Natural killer cell treated with Interleukin-12 subunit alpha and Interleukin-12 subunit beta and Interleukin-15 and Interleukin-18, amount 100 ng/mL, for 72 hours (primary cell): ENCODE data around the gene DNAH12. TPM values are rescaled to one million over a fixed set of nuclear protein-coding genes. Genes with fewer than 3 reads are reported as not detected.

Source experiments
- ATAC-seq, 2 donors: fragments of 150-1000 bp; cut with Tn5 transposase in 1 of 2; sonication (Bioruptor Pico), chemical (Tn5 transposase) in 1 of 2; 2 replicates each; pipeline ENCODE4 v1.10.0; 2021
- DNase-seq: peaks from one replicate; pipeline ENCODE4 v3.0.0; 2022; ENCODE audit warnings: low spot score
- H3K27ac Mint-ChIP-seq, 2 donors: 1 replicate in 1 of 2; 2 replicates in 1 of 2; pipeline ENCODE4 v1.8.0; 2022; ENCODE audit warnings: mixed read lengths in 2 of 2, mild to moderate bottlenecking in 1 of 2, moderate library complexity in 1 of 2
- H3K27me3 Mint-ChIP-seq, 2 donors: 1 replicate in 1 of 2; 2 replicates in 1 of 2; pipeline ENCODE4 v1.8.0; 2022; ENCODE audit warnings: mixed read lengths in 2 of 2
- H3K36me3 Mint-ChIP-seq: one replicate; pipeline ENCODE4 v1.8.0; 2022; ENCODE audit warnings: mixed read lengths
- H3K4me1 Mint-ChIP-seq, 2 donors: 1 replicate in 1 of 2; 2 replicates in 1 of 2; pipeline ENCODE4 v1.8.0; 2022; ENCODE audit warnings: low read depth in 2 of 2, mixed read lengths in 2 of 2, mild to moderate bottlenecking in 1 of 2
- H3K4me3 Mint-ChIP-seq: one replicate; pipeline ENCODE4 v1.8.0; 2022; ENCODE audit warnings: mixed read lengths
- H3K9me3 Mint-ChIP-seq: 2 replicates; pipeline ENCODE4 v1.8.0; 2022; ENCODE audit warnings: mixed read lengths
- total RNA-seq, 2 donors: library from RNA; stranded (reverse); gene quantifications; one replicate each; pipeline ENCODE4 v1.2.3, GENCODE V29; 2022

DNAH12 gene
- under 1 TPM; 0.05 to 0.33 TPM for total RNA-seq

- Mint-ChIP-seq H3K4me3 (no peak within 1 kb of the TSS), H3K27me3 (no peaks in the 10 kb centered on the region), H3K4me1 (peaks cover 0 to 4% of the 10 kb centered on the region in 2 donors), H3K9me3 (no peaks in the 10 kb centered on the region), H3K27ac (no peak within 1 kb of the TSS), H3K36me3 (no peaks in the 10 kb centered on the region)
- ATAC-seq = no peak
- DNase-seq = no peak
These were observed at the start of gene DNAH12 for GRCh38 chr3:57544181-57545125. DNAH12 (minus strand) TSS chr3:57544344; CDS start chr3:57542870, 1,474 bp downstream.

- ATAC-seq = no peak
- Mint-ChIP-seq H3K36me3 (peaks cover 10% of the 10 kb centered on the region), H3K27ac (no peak overlapping the region), H3K4me1 (peaks cover 36 to 38% of the 10 kb centered on the region in 2 donors), H3K9me3 (no peaks in the 10 kb centered on the region), H3K4me3 (peak overlapping the region; percentile 27), H3K27me3 (no peaks in the 10 kb centered on the region)
- DNase-seq = no peak
These were observed 48.2 kb upstream of the DNAH12 start for GRCh38 chr3:57592306-57592705.

- H3K4me1 Mint-ChIP-seq = peaks cover 28 to 36% of the 10 kb centered on the region in 2 donors
- peaks cover 1% of the 10 kb centered on the region for H3K36me3 Mint-ChIP-seq
- no peak for DNase-seq
- H3K9me3 Mint-ChIP-seq = no peaks in the 10 kb centered on the region
- no peak for ATAC-seq
- no peaks in the 10 kb centered on the region for H3K27me3 Mint-ChIP-seq
- H3K4me3 Mint-ChIP-seq = no peak overlapping the region
- H3K27ac Mint-ChIP-seq = no peak overlapping the region
These were observed 43.8 kb upstream of the DNAH12 start for GRCh38 chr3:57587905-57588304.

- Mint-ChIP-seq H3K4me1 (peaks cover 23 to 32% of the 10 kb centered on the region in 2 donors), H3K9me3 (no peaks in the 10 kb centered on the region), H3K36me3 (peaks cover 4% of the 10 kb centered on the region), H3K27me3 (no peaks in the 10 kb centered on the region), H3K4me3 (no peak overlapping the region), H3K27ac (no peak overlapping the region)
- no peak for DNase-seq
- no peak for ATAC-seq
These were observed 42.6 kb upstream of the DNAH12 start for GRCh38 chr3:57586778-57587177.

GRCh38 chr3:57583544-57583943 is 39.4 kb upstream of the DNAH12 start:
- no peak for DNase-seq
- Mint-ChIP-seq H3K4me1 (peaks cover 15 to 28% of the 10 kb centered on the region in 2 donors), H3K27me3 (no peaks in the 10 kb centered on the region), H3K4me3 (no peak overlapping the region), H3K27ac (no peak overlapping the region), H3K9me3 (no peaks in the 10 kb centered on the region), H3K36me3 (peaks cover 4% of the 10 kb centered on the region)
- ATAC-seq = no peak

GRCh38 chr3:57582474-57583168 is 38.5 kb upstream of the DNAH12 start:
- peaks cover 11 to 23% of the 10 kb centered on the region in 2 donors for H3K4me1 Mint-ChIP-seq
- H3K4me3 Mint-ChIP-seq = no peak overlapping the region
- no peaks in the 10 kb centered on the region for H3K9me3 Mint-ChIP-seq
- no peak overlapping the region for H3K27ac Mint-ChIP-seq
- no peak for ATAC-seq
- no peak for DNase-seq
- no peaks in the 10 kb centered on the region for H3K27me3 Mint-ChIP-seq
- peaks cover 4% of the 10 kb centered on the region for H3K36me3 Mint-ChIP-seq

GRCh38 chr3:57577801-57578200 is 33.7 kb upstream of the DNAH12 start:
- Mint-ChIP-seq H3K4me3 (no peak overlapping the region), H3K27me3 (no peaks in the 10 kb centered on the region), H3K9me3 (no peaks in the 10 kb centered on the region), H3K4me1 (peaks cover 8 to 10% of the 10 kb centered on the region in 2 donors), H3K27ac (no peak overlapping the region), H3K36me3 (peaks cover 13% of the 10 kb centered on the region)
- no peak for DNase-seq
- ATAC-seq = no peak

GRCh38 chr3:57575966-57576626 is 32.0 kb upstream of the DNAH12 start:
- ATAC-seq (no peak), DNase-seq (no peak)
- no peaks in the 10 kb centered on the region for H3K9me3 Mint-ChIP-seq
- H3K4me3 Mint-ChIP-seq = no peak overlapping the region
- no peaks in the 10 kb centered on the region for H3K27me3 Mint-ChIP-seq
- H3K4me1 Mint-ChIP-seq = peaks cover 8 to 11% of the 10 kb centered on the region in 2 donors
- peak overlapping the region in 1 of 2 donors; percentile 6 for H3K27ac Mint-ChIP-seq
- peaks cover 18% of the 10 kb centered on the region for H3K36me3 Mint-ChIP-seq

GRCh38 chr3:57572096-57572495 is 28.0 kb upstream of the DNAH12 start:
- peaks cover 6 to 11% of the 10 kb centered on the region in 2 donors for H3K4me1 Mint-ChIP-seq
- H3K27me3 Mint-ChIP-seq = no peaks in the 10 kb centered on the region
- H3K4me3 Mint-ChIP-seq = no peak overlapping the region
- H3K27ac Mint-ChIP-seq = no peak overlapping the region
- DNase-seq (no peak), ATAC-seq (no peak)
- peaks cover 15% of the 10 kb centered on the region for H3K36me3 Mint-ChIP-seq
- H3K9me3 Mint-ChIP-seq = no peaks in the 10 kb centered on the region

- Mint-ChIP-seq H3K36me3 (peaks cover 8% of the 10 kb centered on the region), H3K4me1 (peaks cover 3 to 6% of the 10 kb centered on the region in 2 donors), H3K4me3 (no peak overlapping the region), H3K9me3 (no peaks in the 10 kb centered on the region), H3K27ac (no peak overlapping the region), H3K27me3 (no peaks in the 10 kb centered on the region)
- no peak for ATAC-seq
- no peak for DNase-seq
These were observed 26.7 kb upstream of the DNAH12 start for GRCh38 chr3:57570878-57571277.

GRCh38 chr3:57569859-57570450 is 25.8 kb upstream of the DNAH12 start:
- Mint-ChIP-seq H3K27me3 (no peaks in the 10 kb centered on the region), H3K4me3 (no peak overlapping the region), H3K9me3 (no peaks in the 10 kb centered on the region), H3K27ac (no peak overlapping the region), H3K4me1 (peaks cover 3 to 5% of the 10 kb centered on the region in 2 donors), H3K36me3 (peaks cover 7% of the 10 kb centered on the region)
- DNase-seq (no peak), ATAC-seq (no peak)

- Mint-ChIP-seq H3K27me3 (no peaks in the 10 kb centered on the region), H3K27ac (peak overlapping the region in 1 of 2 donors; percentile 16), H3K36me3 (peaks cover 12% of the 10 kb centered on the region), H3K4me3 (peak overlapping the region; percentile 71), H3K4me1 (peaks cover 29 to 37% of the 10 kb centered on the region in 2 donors), H3K9me3 (no peaks in the 10 kb centered on the region)
- ATAC-seq (no peak), DNase-seq (no peak)
These were observed 15.4 kb upstream of the DNAH12 start for GRCh38 chr3:57559526-57559925.

GRCh38 chr3:57557085-57557537 is 13.0 kb upstream of the DNAH12 start:
- Mint-ChIP-seq H3K4me3 (peak overlapping the region; percentile 88), H3K4me1 (peaks cover 29 to 37% of the 10 kb centered on the region in 2 donors), H3K27me3 (no peaks in the 10 kb centered on the region), H3K27ac (peak overlapping the region; percentile 96 to 97), H3K9me3 (no peaks in the 10 kb centered on the region), H3K36me3 (peaks cover 12% of the 10 kb centered on the region)
- ATAC-seq (peak; percentile 68 to 79), DNase-seq (peak; percentile 66)
